Thymus (tissue), 11 donors: Measurements from ENCODE around the gene NOSIP. TPM values are rescaled to one million over a fixed set of nuclear protein-coding genes. Genes with fewer than 3 reads are reported as not detected.
A peak's percentile ranks its signal among the peaks of the same experiment; 100 is the strongest.

ENCODE experiments used
- DNase-seq, 9 donors: peaks; one replicate each; pipeline ENCODE4 v3.0.0-alpha.2; 2013; ENCODE audit warnings: low spot score in 9 of 9, low read depth in 6 of 9, missing footprints in 1 of 9
- H3K27ac ChIP-seq, 2 donors: one replicate each; pipeline ENCODE4 v1.5.1; 2013; ENCODE audit warnings: control low read depth in 1 of 2, low read depth in 1 of 2, low read length in 1 of 2, mild to moderate bottlenecking in 1 of 2, moderate library complexity in 1 of 2
- H3K27me3 ChIP-seq, 2 donors: one replicate each; pipeline ENCODE4 v1.5.1; 2013; ENCODE audit warnings: low read length in 1 of 2; ENCODE audit not compliant: control insufficient read depth in 2 of 2, insufficient read depth in 1 of 2
- H3K36me3 ChIP-seq, 2 donors: one replicate each; pipeline ENCODE4 v1.5.1; 2013; ENCODE audit warnings: low read length in 1 of 2, mild to moderate bottlenecking in 1 of 2, moderate library complexity in 1 of 2; ENCODE audit not compliant: control insufficient read depth in 2 of 2, insufficient read depth in 2 of 2
- H3K4me1 ChIP-seq, 2 donors: one replicate each; pipeline ENCODE4 v1.5.1; 2013; ENCODE audit warnings: low read length in 2 of 2; ENCODE audit not compliant: control insufficient read depth in 2 of 2, insufficient read depth in 2 of 2
- H3K4me3 ChIP-seq, 2 donors: one replicate each; pipeline ENCODE4 v1.5.1; 2013; ENCODE audit warnings: low read length in 2 of 2, control low read depth in 1 of 2, mild to moderate bottlenecking in 1 of 2
- H3K9me3 ChIP-seq, 2 donors: one replicate each; pipeline ENCODE4 v1.5.1; 2013; ENCODE audit warnings: low read length in 1 of 2, mild to moderate bottlenecking in 1 of 2; ENCODE audit not compliant: control insufficient read depth in 2 of 2, insufficient read depth in 1 of 2
- WGBS: extraction: QIAGEN DNeasy Blood & Tissue Kit; methylation state at CpG from one replicate; pipeline ENCODE4 v1.1.7; 2013; 5-methylcytosine and 5-hydroxymethylcytosine counted together
- polyA plus RNA-seq: library from polyadenylated mRNA; stranded (reverse); fragments of 200-250 nt; gene quantifications from one replicate; pipeline ENCODE4 v1.2.3, GENCODE V29; 2013
- total RNA-seq: library from RNA; stranded (reverse); fragments of 120-200 nt; gene quantifications from one replicate; pipeline ENCODE4 v1.2.4, GENCODE V29; 2013
- donor health status: healthy.

NOSIP gene
- total and polyA plus RNA-seq, 2 donors: 137 to 156 TPM

GRCh38 chr19:49534632-49535385 lies 45.5 kb downstream of the NOSIP start:
- no peak for DNase-seq
- 7% methylated on average over 8 of the region's 8 CpGs for WGBS
- H3K4me1 ChIP-seq: peaks cover 21 to 30% of the 10 kb centered on the region in 2 donors
- no peak overlapping the region for H3K4me3 ChIP-seq
- H3K36me3 ChIP-seq: peaks cover 0 to 4% of the 10 kb centered on the region in 2 donors
- no peak overlapping the region for H3K27ac ChIP-seq
- no peaks in the 10 kb centered on the region for H3K9me3 ChIP-seq
- peaks cover 4 to 27% of the 10 kb centered on the region in 2 donors for H3K27me3 ChIP-seq

GRCh38 chr19:49533551-49534488 lies 46.5 kb downstream of the NOSIP start:
- Histone ChIP-seq H3K27ac (no peak overlapping the region), H3K36me3 (no peaks in the 10 kb centered on the region), H3K4me1 (peaks cover 21 to 30% of the 10 kb centered on the region in 2 donors), H3K9me3 (no peaks in the 10 kb centered on the region), H3K27me3 (peaks cover 4 to 30% of the 10 kb centered on the region in 2 donors), H3K4me3 (peak overlapping the region; percentile 50 to 62)
- peak in 6 of 9 donors; percentile 59 to 87 (median 70) for DNase-seq
- WGBS: 1% methylated on average over 87 of the region's 87 CpGs

DNA sequence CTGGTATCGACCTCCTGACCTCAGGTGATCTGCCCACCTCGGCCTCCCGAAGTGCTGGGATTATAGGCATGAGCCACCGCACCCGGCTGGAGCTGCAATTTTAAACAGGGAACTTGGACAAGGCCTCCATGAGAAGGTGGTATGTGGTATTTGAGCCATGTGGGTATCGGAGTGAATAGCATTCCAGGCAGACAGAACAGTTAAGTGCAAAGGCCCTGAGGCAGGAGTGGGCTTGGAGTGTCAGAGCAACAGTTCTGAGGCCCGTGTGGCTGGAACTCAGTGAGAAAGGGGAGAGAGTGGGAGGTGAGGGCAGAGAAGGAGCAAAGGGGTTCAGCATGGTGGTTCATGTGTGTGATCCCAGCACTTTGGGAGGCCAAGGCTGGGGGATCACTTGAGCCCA lies 49.6 kb downstream of the NOSIP start:
- H3K9me3 ChIP-seq: no peaks in the 10 kb centered on the region
- no peak overlapping the region for H3K4me3 ChIP-seq
- H3K27me3 ChIP-seq: peaks cover 4 to 41% of the 10 kb centered on the region in 2 donors
- 97% methylated on average over 7 of the region's 7 CpGs for WGBS
- DNase-seq: no peak
- no peak overlapping the region for H3K27ac ChIP-seq
- H3K4me1 ChIP-seq: peaks cover 31 to 38% of the 10 kb centered on the region in 2 donors
- H3K36me3 ChIP-seq: no peaks in the 10 kb centered on the region

DNA sequence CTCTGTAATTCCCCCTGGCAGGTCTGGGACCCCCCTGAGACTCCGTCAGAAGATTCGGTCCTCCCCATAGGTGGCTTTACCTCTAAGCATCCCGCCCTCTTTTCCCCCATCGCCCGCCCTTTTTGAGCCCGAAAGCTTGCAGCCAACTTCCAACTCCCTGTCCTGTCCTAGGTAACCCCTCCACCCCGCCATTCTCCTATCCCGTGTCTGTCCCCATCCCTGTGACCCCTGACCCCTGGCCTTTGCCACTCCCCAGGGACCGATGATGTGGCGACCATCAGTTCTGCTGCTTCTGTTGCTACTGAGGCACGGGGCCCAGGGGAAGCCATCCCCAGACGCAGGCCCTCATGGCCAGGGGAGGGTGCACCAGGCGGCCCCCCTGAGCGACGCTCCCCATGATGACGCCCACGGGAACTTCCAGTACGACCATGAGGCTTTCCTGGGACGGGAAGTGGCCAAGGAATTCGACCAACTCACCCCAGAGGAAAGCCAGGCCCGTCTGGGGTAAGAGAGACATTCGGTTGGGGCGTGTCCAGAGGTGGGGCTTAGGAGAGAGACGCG lies 52.1 kb downstream of the NOSIP start:
- Histone ChIP-seq H3K4me3 (peak overlapping the region; percentile 25), H3K36me3 (peaks cover 0 to 4% of the 10 kb centered on the region in 2 donors), H3K27ac (peak overlapping the region in 1 of 2 donors; percentile 31), H3K9me3 (peaks cover 0 to 3% of the 10 kb centered on the region in 2 donors), H3K4me1 (peaks cover 13 to 16% of the 10 kb centered on the region in 2 donors), H3K27me3 (peaks cover 0 to 23% of the 10 kb centered on the region in 2 donors)
- DNase-seq: no peak
- WGBS: 68% methylated on average over 25 of the region's 25 CpGs

DNA sequence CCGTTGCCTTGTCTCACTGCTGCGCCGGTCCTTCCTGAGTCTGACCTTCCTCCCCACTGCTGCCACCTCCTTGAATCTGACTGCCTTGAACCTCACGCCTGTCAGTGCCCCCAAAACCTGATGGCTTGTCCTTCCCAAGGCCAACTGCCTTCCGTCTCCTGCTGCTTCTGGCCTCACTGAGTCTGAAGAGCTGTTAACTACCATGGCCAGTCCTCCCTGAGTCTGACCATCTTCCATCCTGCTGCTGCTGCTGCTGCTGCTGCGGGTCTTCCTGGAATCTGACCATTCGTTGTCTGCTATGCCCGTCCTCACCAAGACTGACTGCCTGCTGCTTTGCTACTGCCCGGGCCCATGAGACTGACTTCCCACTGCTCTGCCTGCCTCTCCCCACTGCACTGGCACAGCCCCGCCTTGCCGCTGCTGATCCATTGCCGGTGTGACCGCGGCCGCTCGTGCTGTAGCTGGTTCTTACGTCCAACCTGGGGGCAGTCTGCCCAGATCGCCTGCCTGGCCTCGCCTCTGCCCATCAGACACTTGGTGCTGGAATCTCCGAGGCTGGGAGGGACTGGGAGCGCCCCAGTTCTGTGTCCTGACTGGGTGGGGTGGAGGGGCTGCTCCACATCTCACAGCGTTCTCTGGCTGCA lies 55.4 kb downstream of the NOSIP start:
- Histone ChIP-seq H3K36me3 (peaks cover 4 to 5% of the 10 kb centered on the region in 2 donors), H3K27me3 (peaks cover 0 to 14% of the 10 kb centered on the region in 2 donors), H3K4me1 (peaks cover 10 to 13% of the 10 kb centered on the region in 2 donors), H3K27ac (no peak overlapping the region), H3K9me3 (peaks cover 0 to 3% of the 10 kb centered on the region in 2 donors), H3K4me3 (no peak overlapping the region)
- WGBS: 90% methylated on average over 22 of the region's 22 CpGs
- DNase-seq: no peak

- Histone ChIP-seq H3K9me3 (peaks cover 0 to 3% of the 10 kb centered on the region in 2 donors), H3K4me1 (peaks cover 0 to 6% of the 10 kb centered on the region in 2 donors), H3K27ac (peak overlapping the region in 1 of 2 donors; percentile 4), H3K4me3 (no peak overlapping the region), H3K27me3 (no peaks in the 10 kb centered on the region), H3K36me3 (peaks cover 4 to 5% of the 10 kb centered on the region in 2 donors)
- 94% methylated on average over 13 of the region's 13 CpGs for WGBS
- no peak for DNase-seq
Observed at GRCh38 chr19:49520705-49521319, 59.5 kb downstream of the NOSIP start.

DNA sequence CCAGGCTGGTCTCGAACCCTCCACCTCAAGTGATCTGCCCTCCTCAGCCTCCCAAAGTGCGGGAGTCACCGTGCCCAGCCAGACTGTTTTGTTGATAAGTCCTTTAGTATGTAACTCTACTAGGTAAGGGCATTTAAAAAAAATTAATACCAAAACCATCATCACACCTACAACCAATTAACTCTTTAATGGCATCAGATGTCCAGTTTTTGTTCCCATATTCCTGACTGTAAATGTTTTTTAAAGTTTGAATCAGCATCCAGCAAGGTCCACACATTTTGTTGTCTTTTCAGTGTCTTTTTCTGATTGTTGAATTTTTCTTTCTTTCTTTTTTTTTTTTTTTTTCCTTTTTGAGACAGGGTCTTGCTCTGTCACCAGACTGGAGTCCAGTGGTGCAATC lies 62.3 kb downstream of the NOSIP start:
- Histone ChIP-seq H3K27ac (no peak overlapping the region), H3K27me3 (peaks cover 0 to 13% of the 10 kb centered on the region in 2 donors), H3K4me3 (no peak overlapping the region), H3K36me3 (peaks cover 0 to 7% of the 10 kb centered on the region in 2 donors), H3K9me3 (no peaks in the 10 kb centered on the region), H3K4me1 (peaks cover 3 to 18% of the 10 kb centered on the region in 2 donors)
- 98% methylated on average over 3 of the region's 3 CpGs for WGBS
- no peak for DNase-seq

GRCh38 chr19:49515767-49516166 lies 64.6 kb downstream of the NOSIP start:
- no peaks in the 10 kb centered on the region for H3K9me3 ChIP-seq
- no peak overlapping the region for H3K4me3 ChIP-seq
- peaks cover 0 to 33% of the 10 kb centered on the region in 2 donors for H3K27me3 ChIP-seq
- H3K4me1 ChIP-seq: peaks cover 3 to 36% of the 10 kb centered on the region in 2 donors
- WGBS: 58% methylated on average over 4 of the region's 4 CpGs
- peak overlapping the region in 1 of 2 donors; percentile 4 for H3K27ac ChIP-seq
- peaks cover 0 to 5% of the 10 kb centered on the region in 2 donors for H3K36me3 ChIP-seq
- no peak for DNase-seq
